ENCODE data around the gene HEATR1. TPM values are rescaled to one million over a fixed set of nuclear protein-coding genes. Genes with fewer than 3 reads are reported as not detected.

HEATR1 gene
- total RNA-seq, 1 experiment from 2014 or later = 73.0 TPM

GRCh38 chr1:236612349-236612748, 8.0 kb upstream of the HEATR1 start:
- CTCF ChIA-PET = no interaction called here
- ATAC-seq = no peak
- no peaks in the 10 kb centered on the region for H3K9me3 Mint-ChIP-seq
- no peak overlapping the region for H3K4me3 Mint-ChIP-seq
- H3K27me3 Mint-ChIP-seq (ENCODE audit: low read depth) = no peaks in the 10 kb centered on the region; the same call in 1 of the 2 replicates
- no peak for DNase-seq (ENCODE audit: low spot score)
- H3K4me1 Mint-ChIP-seq = no peaks in the 10 kb centered on the region
- TF ChIP-seq TEAD4 (CRISPR knock-in tag; IDR thresholded peaks at IDR 0.05) (no peak), MAX (CRISPR knock-in tag; IDR thresholded peaks at IDR 0.05) (no peak), ELF4 (CRISPR knock-in tag; IDR thresholded peaks at IDR 0.05; ENCODE audit: low read depth) (no peak), MXD4 (CRISPR knock-in tag; IDR thresholded peaks at IDR 0.05; ENCODE audit: borderline replicate concordance) (no peak), ZNF671 (CRISPR knock-in tag; IDR thresholded peaks at IDR 0.05) (no peak), ZNF263 (CRISPR knock-in tag; IDR thresholded peaks at IDR 0.05; ENCODE audit: low read depth) (no peak), PREB (CRISPR knock-in tag; IDR thresholded peaks at IDR 0.05; ENCODE audit: borderline replicate concordance) (no peak), ATF6 (CRISPR knock-in tag; IDR thresholded peaks at IDR 0.05) (no peak), ZNF425 (CRISPR knock-in tag; conservative IDR thresholded peaks at IDR 0.05) (no peak), EMX1 (CRISPR knock-in tag; IDR thresholded peaks at IDR 0.05) (no peak), KAT7 (CRISPR knock-in tag; IDR thresholded peaks at IDR 0.05; ENCODE audit: borderline replicate concordance) (no peak), NR1H2 (CRISPR knock-in tag; IDR thresholded peaks at IDR 0.05) (no peak), USF1 (CRISPR knock-in tag; IDR thresholded peaks at IDR 0.05) (no peak), ZBTB21 (CRISPR knock-in tag; IDR thresholded peaks at IDR 0.05; ENCODE audit: borderline replicate concordance) (no peak), FOXP4 (CRISPR knock-in tag; IDR thresholded peaks at IDR 0.05) (no peak), AR (CRISPR knock-in tag; IDR thresholded peaks at IDR 0.05) (no peak), RELA (CRISPR knock-in tag; IDR thresholded peaks at IDR 0.05; ENCODE audit: borderline replicate concordance) (no peak), ATF1 (CRISPR knock-in tag; IDR thresholded peaks at IDR 0.05) (no peak)
- no peaks in the 10 kb centered on the region for H3K36me3 Mint-ChIP-seq
- POLR2A ChIA-PET = no interaction called here
- H3K27ac Mint-ChIP-seq = no peak overlapping the region

Data from WTC11 (cell line).